ENCODE measurements around the gene CREBRF.

DNA sequence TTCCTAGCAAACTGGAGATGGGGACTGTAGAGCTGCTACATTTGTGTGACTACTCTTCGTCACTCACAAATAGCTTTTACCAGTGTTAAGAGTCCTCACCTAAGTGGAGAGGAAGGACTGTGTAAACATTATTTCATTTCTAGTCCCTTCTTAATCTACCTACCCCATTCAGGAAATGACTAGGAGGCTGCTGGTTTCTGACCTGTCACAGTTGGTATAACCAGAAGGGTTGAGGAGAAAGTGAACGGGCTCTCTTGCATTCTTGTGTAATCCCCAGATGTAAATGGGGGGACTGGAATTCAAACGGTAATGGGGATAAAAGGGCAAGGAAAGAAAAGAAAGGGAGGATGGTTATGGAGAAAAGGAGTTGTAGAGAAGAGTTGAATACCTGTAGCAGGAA, 52.8 kb downstream of the CREBRF start:
- TF ChIP-seq, protein P1, sequence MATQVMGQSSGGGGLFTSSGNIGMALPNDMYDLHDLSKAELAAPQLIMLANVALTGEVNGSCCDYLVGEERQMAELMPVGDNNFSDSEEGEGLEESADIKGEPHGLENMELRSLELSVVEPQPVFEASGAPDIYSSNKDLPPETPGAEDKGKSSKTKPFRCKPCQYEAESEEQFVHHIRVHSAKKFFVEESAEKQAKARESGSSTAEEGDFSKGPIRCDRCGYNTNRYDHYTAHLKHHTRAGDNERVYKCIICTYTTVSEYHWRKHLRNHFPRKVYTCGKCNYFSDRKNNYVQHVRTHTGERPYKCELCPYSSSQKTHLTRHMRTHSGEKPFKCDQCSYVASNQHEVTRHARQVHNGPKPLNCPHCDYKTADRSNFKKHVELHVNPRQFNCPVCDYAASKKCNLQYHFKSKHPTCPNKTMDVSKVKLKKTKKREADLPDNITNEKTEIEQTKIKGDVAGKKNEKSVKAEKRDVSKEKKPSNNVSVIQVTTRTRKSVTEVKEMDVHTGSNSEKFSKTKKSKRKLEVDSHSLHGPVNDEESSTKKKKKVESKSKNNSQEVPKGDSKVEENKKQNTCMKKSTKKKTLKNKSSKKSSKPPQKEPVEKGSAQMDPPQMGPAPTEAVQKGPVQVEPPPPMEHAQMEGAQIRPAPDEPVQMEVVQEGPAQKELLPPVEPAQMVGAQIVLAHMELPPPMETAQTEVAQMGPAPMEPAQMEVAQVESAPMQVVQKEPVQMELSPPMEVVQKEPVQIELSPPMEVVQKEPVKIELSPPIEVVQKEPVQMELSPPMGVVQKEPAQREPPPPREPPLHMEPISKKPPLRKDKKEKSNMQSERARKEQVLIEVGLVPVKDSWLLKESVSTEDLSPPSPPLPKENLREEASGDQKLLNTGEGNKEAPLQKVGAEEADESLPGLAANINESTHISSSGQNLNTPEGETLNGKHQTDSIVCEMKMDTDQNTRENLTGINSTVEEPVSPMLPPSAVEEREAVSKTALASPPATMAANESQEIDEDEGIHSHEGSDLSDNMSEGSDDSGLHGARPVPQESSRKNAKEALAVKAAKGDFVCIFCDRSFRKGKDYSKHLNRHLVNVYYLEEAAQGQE (IDR thresholded peaks at IDR 0.05) = no peak
- TF ChIP-seq CTCF (IDR thresholded peaks at IDR 0.05; ENCODE audit: low read depth, low read length, missing input control) = no peak
- no peak for TF ChIP-seq TAF1 (conservative IDR thresholded peaks at IDR 0.05)
- no peak for TF ChIP-seq GABPA (IDR thresholded peaks at IDR 0.05 in 1 of 2, conservative IDR thresholded peaks at IDR 0.05 in 1 of 2)
- no peak for TF ChIP-seq RXRA (IDR thresholded peaks at IDR 0.05)
- TF ChIP-seq, protein P2, sequence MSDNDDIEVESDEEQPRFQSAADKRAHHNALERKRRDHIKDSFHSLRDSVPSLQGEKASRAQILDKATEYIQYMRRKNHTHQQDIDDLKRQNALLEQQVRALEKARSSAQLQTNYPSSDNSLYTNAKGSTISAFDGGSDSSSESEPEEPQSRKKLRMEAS (IDR thresholded peaks at IDR 0.05) = no peak
- no peak for TF ChIP-seq EGR1 (IDR thresholded peaks at IDR 0.05; ENCODE audit: low read depth in 2 of 2)
- TF ChIP-seq ZBTB33 (IDR thresholded peaks at IDR 0.05) = no peak
- TF ChIP-seq YY1 (IDR thresholded peaks at IDR 0.05) = no peak
- TF ChIP-seq RAD21 (IDR thresholded peaks at IDR 0.05) = no peak
- TF ChIP-seq JUND (IDR thresholded peaks at IDR 0.05) = no peak
